HAP-1 (cell line): ENCODE results near the gene ZNF618.

Source experiments
- DNase-seq, 2 experiments: peaks; one replicate each; pipeline ENCODE4 v3.0.0-alpha.2; 2016 to 2020; ENCODE audit warnings: low spot score in 2 of 2
- H3K27me3 ChIP-seq: fragments of 250-450 bp; sonication (Bioruptor Pico); 2 replicates; pipeline ENCODE4 v1.5.1; 2020; ENCODE audit warnings: low read depth, mild to moderate bottlenecking, moderate library complexity
- H3K36me3 ChIP-seq: fragments of 250-450 bp; sonication (Bioruptor Pico); replicated peaks from 2 replicates; pipeline ENCODE4 v1.5.1; 2020; ENCODE audit warnings: mild to moderate bottlenecking
- H3K4me1 ChIP-seq: fragments of 250-450 bp; sonication (Bioruptor Pico); 2 replicates; pipeline ENCODE4 v1.5.1; 2020; ENCODE audit warnings: mild to moderate bottlenecking
- H3K4me3 ChIP-seq: fragments of 250-450 bp; sonication (Bioruptor Pico); 2 replicates; pipeline ENCODE4 v1.5.1; 2020; ENCODE audit warnings: mild to moderate bottlenecking, moderate library complexity
- H3K9me3 ChIP-seq: fragments of 250-450 bp; sonication (Bioruptor Pico); 2 replicates; pipeline ENCODE4 v1.5.1; 2020; ENCODE audit warnings: mild to moderate bottlenecking, moderate library complexity
- in situ Hi-C: fragments of 300-500 bp; cut with MboI; formaldehyde crosslinking; loops from 3 replicates; pipeline ENCODE4 v1.14.3; 2020; ENCODE audit warnings: low sequenced_read_pairs, inconsistent platforms, mixed read lengths

ZNF618 gene

DNA sequence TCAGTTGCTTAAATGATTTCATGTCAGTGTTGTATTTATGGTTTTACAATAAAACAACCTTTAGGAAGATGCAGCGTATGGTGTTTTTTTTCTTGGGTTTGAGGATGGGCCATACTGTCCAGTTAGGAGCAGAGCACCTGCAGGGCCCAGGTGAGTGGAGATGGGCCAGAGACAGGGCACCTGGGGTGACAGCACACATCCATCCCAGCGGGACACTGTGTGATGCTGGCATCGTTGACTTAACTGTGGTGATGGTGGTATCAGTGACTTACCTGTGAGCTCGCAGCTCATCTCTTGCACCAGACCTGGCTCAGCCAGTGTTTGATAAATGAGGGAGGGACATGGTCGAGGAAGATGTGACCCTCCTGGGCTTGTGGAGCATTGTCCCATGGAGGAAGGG, 180.4 kb downstream of the ZNF618 start:
- Histone ChIP-seq H3K4me1 (no peaks in the 10 kb centered on the region), H3K4me3 (no peak overlapping the region), H3K27me3 (no peaks in the 10 kb centered on the region), H3K36me3 (no peaks in the 10 kb centered on the region), H3K9me3 (no peaks in the 10 kb centered on the region)
- in situ Hi-C loops: no loop called here
- no peak for DNase-seq

DNA sequence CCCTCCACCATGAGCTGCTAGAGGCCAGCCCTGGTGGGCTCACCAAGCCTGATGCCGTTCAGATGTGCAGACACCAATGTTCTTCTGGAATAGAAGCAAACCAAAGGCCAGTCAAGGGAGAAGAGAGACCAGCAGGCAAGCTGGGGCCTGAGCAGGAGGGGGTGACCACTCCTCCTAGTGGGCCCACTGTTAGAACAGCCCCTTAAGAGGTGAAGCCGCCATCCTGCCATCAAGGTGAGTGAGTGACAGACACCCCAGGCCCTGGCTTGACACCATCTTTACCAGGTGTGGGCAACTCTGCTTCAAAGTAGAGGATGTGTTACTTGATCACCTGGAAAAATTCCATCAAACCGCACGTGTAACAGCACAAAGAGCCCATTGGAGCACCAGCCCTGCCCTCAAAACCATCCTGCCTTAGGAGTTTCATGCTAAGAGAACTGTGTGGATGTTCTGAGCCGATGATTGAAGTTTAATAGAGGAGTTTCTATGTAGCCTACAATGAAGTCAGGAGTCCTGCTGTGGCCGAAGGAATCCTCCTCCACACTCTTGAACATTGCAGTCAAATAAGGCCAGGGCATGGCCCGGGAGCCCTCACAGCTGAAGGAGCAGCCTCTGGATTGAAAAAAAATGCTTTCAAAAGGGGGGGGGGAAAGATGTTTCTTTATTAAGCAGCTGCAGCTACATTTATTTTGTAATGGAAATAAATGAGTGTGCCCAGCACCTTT, 181.2 kb downstream of the ZNF618 start:
- Histone ChIP-seq H3K36me3 (no peaks in the 10 kb centered on the region), H3K4me3 (no peak overlapping the region), H3K27me3 (no peaks in the 10 kb centered on the region), H3K4me1 (no peaks in the 10 kb centered on the region), H3K9me3 (no peaks in the 10 kb centered on the region)
- DNase-seq: peak in 1 of 2 experiments; percentile 5
- in situ Hi-C loops: no loop called here

DNA sequence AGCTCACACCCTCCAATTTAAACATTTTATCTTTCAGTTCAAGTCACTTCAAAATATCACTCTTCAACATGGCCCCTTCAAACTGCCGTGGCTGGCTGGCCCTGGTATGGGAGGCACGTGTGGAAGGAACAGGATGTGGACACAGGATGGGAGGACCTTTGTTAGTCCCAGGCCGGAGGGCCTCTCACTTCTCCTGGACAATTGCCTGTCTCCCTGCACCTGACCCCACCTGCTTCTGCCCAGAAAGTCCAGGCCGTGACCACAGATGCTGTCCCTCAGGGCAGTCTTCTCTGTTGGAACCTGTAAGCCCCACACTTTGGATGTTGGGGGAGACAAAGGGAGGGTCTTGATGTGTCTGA, 182.6 kb downstream of the ZNF618 start:
- no peak for DNase-seq
- in situ Hi-C loops: no loop called here
- Histone ChIP-seq H3K36me3 (no peaks in the 10 kb centered on the region), H3K4me1 (no peaks in the 10 kb centered on the region), H3K4me3 (no peak overlapping the region), H3K27me3 (no peaks in the 10 kb centered on the region), H3K9me3 (no peaks in the 10 kb centered on the region)

- no peak for DNase-seq
- H3K9me3 ChIP-seq: no peaks in the 10 kb centered on the region
- in situ Hi-C loops: no loop called here
- H3K4me1 ChIP-seq: no peaks in the 10 kb centered on the region
- H3K27me3 ChIP-seq: peaks cover 2% of the 10 kb centered on the region; the same call in 1 of the 2 replicates
- no peak overlapping the region for H3K4me3 ChIP-seq
- H3K36me3 ChIP-seq: no peaks in the 10 kb centered on the region
Observed at GRCh38 chr9:114059047-114059803, 183.1 kb downstream of the ZNF618 start.

- H3K4me1 ChIP-seq: no peaks in the 10 kb centered on the region
- in situ Hi-C loops: no loop called here
- DNase-seq: peak in 1 of 2 experiments; percentile 6
Observed at GRCh38 chr9:114060070-114060469, 184.0 kb downstream of the ZNF618 start.

DNA sequence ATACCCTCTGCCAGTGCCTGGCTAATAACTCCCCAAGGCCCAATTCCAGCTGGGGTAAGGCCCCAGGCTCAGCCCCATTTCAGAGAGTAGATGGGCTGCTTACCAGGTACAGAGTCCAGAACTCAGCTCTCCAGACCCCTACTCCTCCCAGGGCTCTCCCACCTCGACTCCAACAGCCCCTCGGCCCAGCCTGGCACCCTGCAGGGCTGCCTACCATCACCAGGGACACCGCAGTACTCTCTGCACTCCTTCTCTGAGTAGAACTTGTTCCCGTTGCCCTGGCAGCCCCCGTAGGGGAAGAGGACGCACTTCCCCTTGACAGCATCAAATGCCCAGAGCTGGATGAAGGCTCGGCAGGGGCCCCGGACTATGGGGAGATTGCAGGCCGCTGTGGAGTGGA, 184.6 kb downstream of the ZNF618 start:
- in situ Hi-C loops: no loop called here
- H3K36me3 ChIP-seq: no peaks in the 10 kb centered on the region
- H3K4me3 ChIP-seq: no peak overlapping the region
- DNase-seq: no peak
- peaks cover 4% of the 10 kb centered on the region; the same call in 1 of the 2 replicates for H3K27me3 ChIP-seq
- no peaks in the 10 kb centered on the region for H3K4me1 ChIP-seq
- H3K9me3 ChIP-seq: no peaks in the 10 kb centered on the region

More at GRCh38 chr9:114060070-114060469, 184.0 kb downstream of the ZNF618 start:
- Histone ChIP-seq H3K4me3 (no peak overlapping the region), H3K27me3 (peaks cover 4% of the 10 kb centered on the region; the same call in 1 of the 2 replicates), H3K9me3 (no peaks in the 10 kb centered on the region), H3K36me3 (no peaks in the 10 kb centered on the region)

DNA sequence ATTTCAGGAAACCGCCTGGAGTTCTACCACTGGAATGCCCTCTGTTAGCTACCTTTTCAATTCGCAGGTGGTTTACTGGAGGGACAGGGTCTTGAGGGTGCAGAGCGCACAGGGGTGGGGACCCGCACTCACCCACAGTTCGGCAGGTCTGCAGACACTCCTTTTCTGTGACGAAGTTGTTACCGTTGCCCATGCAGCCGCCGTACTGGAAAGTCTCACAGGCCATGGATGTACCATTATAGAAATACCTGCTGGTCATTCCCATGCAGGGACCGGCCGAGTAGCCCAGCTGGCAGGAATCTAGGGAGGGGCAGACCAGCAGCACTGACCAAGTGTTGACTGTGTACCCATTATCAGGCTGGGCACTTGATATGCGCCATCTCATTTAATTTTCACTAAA, 185.2 kb downstream of the ZNF618 start:
- in situ Hi-C loops: no loop called here
- H3K4me1 ChIP-seq: no peaks in the 10 kb centered on the region
- no peak overlapping the region for H3K4me3 ChIP-seq
- no peaks in the 10 kb centered on the region for H3K36me3 ChIP-seq
- H3K27me3 ChIP-seq: peaks cover 9% of the 10 kb centered on the region; the same call in 1 of the 2 replicates
- H3K9me3 ChIP-seq: no peaks in the 10 kb centered on the region
- peak in 1 of 2 experiments; percentile 5 for DNase-seq

- no peaks in the 10 kb centered on the region for H3K9me3 ChIP-seq
- in situ Hi-C loops: no loop called here
- H3K4me3 ChIP-seq: no peak overlapping the region
- no peaks in the 10 kb centered on the region for H3K4me1 ChIP-seq
- DNase-seq: peak in 1 of 2 experiments; percentile 3
- H3K27me3 ChIP-seq: peaks cover 9% of the 10 kb centered on the region; the same call in 1 of the 2 replicates
- H3K36me3 ChIP-seq: no peaks in the 10 kb centered on the region
Observed at GRCh38 chr9:114061830-114062474, 185.8 kb downstream of the ZNF618 start.

DNA sequence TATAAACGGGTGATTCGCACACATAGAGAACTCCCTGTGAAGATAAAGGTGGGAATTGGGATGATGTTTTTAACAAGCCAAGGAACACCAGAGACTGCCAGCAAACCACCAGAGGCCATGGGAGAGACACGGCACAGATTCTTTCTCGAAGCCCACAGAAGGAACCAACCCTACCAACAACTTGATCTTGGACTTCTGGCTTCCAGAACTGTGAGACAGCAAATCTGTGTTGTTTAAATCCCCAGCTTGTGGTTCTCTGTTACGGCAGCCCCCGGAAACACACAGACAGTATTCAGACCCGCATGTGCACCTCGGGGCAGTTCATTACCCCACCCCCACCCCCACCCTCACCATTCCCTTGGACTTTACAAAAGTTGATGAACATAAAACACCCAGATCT, 189.2 kb downstream of the ZNF618 start:
- no peaks in the 10 kb centered on the region for H3K4me1 ChIP-seq
- H3K9me3 ChIP-seq: no peaks in the 10 kb centered on the region
- H3K27me3 ChIP-seq: peaks cover 11% of the 10 kb centered on the region; the same call in 1 of the 2 replicates
- H3K36me3 ChIP-seq: no peaks in the 10 kb centered on the region
- no peak for DNase-seq
- in situ Hi-C loops: no loop called here
- H3K4me3 ChIP-seq: no peak overlapping the region

DNA sequence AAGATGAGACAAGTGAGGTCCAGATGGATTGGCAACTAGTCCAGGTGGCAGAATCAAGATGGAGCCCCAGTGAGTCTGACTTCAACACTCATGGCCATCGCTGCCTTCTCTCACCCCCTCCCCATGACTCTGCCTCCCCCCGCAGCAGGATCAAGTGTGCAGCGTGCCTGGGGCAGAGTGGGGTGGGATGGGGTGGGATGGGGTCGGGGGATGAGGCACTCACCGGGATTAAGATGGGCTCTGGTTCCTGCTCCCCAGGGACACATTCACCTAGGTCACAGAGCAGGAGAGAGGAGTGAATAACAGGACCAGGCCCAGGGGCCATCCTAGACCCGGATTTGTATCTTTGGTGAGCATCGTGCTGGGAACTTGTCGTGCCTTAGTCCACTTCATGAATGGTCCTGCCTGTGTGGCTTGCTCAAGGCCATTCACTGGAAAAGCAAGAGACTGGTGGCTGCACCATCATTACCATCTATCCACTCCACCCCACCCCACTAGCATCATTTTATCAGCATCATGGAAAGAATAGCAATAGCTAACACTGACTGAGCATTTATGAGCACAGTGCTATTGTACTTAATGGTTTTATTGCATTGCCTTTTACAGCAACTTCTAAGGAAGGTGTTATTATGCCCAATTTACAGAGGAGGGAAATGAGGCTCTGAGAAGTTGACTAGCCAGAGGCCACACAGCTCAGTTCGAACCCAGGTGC, 193.5 kb downstream of the ZNF618 start:
- DNase-seq: no peak
- Histone ChIP-seq H3K9me3 (no peaks in the 10 kb centered on the region), H3K36me3 (no peaks in the 10 kb centered on the region), H3K4me1 (no peaks in the 10 kb centered on the region), H3K4me3 (no peak overlapping the region), H3K27me3 (peaks cover 14% of the 10 kb centered on the region)
- in situ Hi-C loops: no loop called here

- H3K4me3 ChIP-seq: no peak overlapping the region
- DNase-seq: no peak
- in situ Hi-C loops: no loop called here
- no peaks in the 10 kb centered on the region for H3K9me3 ChIP-seq
- H3K4me1 ChIP-seq: no peaks in the 10 kb centered on the region
- H3K27me3 ChIP-seq: peaks cover 20% of the 10 kb centered on the region
- H3K36me3 ChIP-seq: no peaks in the 10 kb centered on the region
Observed at GRCh38 chr9:114070188-114071103, 194.3 kb downstream of the ZNF618 start.

DNA sequence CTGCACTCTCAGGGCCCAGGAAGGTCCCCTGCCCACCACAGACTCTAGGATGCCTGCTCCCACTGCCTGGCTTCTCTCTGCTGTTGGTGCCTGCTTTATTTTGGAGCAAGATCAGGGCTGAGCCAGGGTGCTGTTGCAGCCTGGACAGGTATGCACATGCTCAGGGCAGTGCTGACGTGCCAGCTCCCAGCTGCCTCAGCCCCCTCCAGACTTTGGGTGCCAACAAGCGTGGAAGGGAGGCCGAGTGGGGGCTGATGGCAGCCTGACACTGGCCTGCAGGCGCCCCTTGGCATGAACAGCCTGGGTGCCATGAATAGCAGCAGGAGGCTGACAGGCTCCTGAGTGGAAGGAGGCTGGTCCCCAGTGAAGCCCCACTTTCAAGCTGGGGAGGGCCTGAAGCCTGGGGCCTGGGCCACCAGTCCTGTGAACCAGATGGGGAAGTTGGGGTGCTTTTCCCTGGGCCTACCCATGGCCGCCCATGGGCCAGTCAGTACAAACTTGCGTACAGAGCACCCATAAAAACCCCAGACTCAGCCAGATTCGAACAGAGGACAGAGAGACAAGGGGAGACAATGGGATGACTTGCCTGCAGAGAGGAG, 195.2 kb downstream of the ZNF618 start:
- Histone ChIP-seq H3K27me3 (peaks cover 18% of the 10 kb centered on the region), H3K36me3 (no peaks in the 10 kb centered on the region), H3K4me3 (no peak overlapping the region), H3K4me1 (no peaks in the 10 kb centered on the region), H3K9me3 (no peaks in the 10 kb centered on the region)
- in situ Hi-C loops: no loop called here
- DNase-seq: no peak
